Occipital lobe (tissue), 2 donors: ENCODE data around the gene OR51B4. TPM values are rescaled to one million over a fixed set of nuclear protein-coding genes. Genes with fewer than 3 reads are reported as not detected.
"Not testable (repeated sequence)": the region's sequence is repeated elsewhere in the genome, so short reads cannot be mapped to it uniquely, and the experiment has no call there.

ENCODE experiments used
- DNase-seq: peaks from one replicate; lab custom pipeline; 2025; lab: John Stamatoyannopoulos, UW
- total RNA-seq: library from RNA; depleted of rRNA; stranded (reverse); fragments of >200 nt; gene quantifications from one replicate; pipeline ENCODE4 v1.2.3, GENCODE V29; 2014

Gene OR51B4
- total RNA-seq: 0.31 TPM

GRCh38 chr11:5301846-5302245 is at the start of gene OR51B4:
Gene OR51B4 (minus strand): TSS chr11:5301946. CDS start chr11:5301946, 0 bp downstream.
- DNase-seq: no peak

GRCh38 chr11:5351208-5351607 is 49.5 kb upstream of the OR51B4 start, which contains the start of gene OR51B6:
Gene OR51B6 (plus strand): TSS chr11:5351508. CDS start chr11:5351508, 0 bp downstream.
- DNase-seq: no peak

- DNase-seq: no peak
Measured at GRCh38 chr11:5349550-5349949, 47.8 kb upstream of the OR51B4 start.

- DNase-seq: no peak
Measured at GRCh38 chr11:5348551-5349194, 46.9 kb upstream of the OR51B4 start.

- no peak for DNase-seq
Measured at GRCh38 chr11:5345831-5346230, 44.1 kb upstream of the OR51B4 start.

GRCh38 chr11:5343474-5344335 is 42.0 kb upstream of the OR51B4 start, which contains the start of gene OR51B5:
Gene OR51B5 (minus strand): TSS chr11:5343524. CDS start chr11:5343524, 0 bp downstream.
- no peak for DNase-seq

- no peak for DNase-seq
Measured at GRCh38 chr11:5339771-5340322, 38.1 kb upstream of the OR51B4 start.

- not testable (repeated sequence) for DNase-seq
Measured at GRCh38 chr11:5337253-5337652, 35.5 kb upstream of the OR51B4 start.

- no peak for DNase-seq
Measured at GRCh38 chr11:5336331-5336730, 34.6 kb upstream of the OR51B4 start.

GRCh38 chr11:5335170-5335569 is 33.4 kb upstream of the OR51B4 start:
- no peak for DNase-seq

GRCh38 chr11:5324197-5324596 is 22.5 kb upstream of the OR51B4 start, which contains the start of gene OR51B2:
Gene OR51B2 (minus strand): TSS chr11:5324297. CDS start chr11:5324297, 0 bp downstream.
- DNase-seq: no peak

- no peak for DNase-seq
Measured at GRCh38 chr11:5317292-5317691, 15.5 kb upstream of the OR51B4 start.

- DNase-seq: not testable (repeated sequence)
Measured at GRCh38 chr11:5313326-5314023, 11.7 kb upstream of the OR51B4 start.

GRCh38 chr11:5310423-5310822 is 8.7 kb upstream of the OR51B4 start:
- no peak for DNase-seq

GRCh38 chr11:5307256-5308019 is 5.7 kb upstream of the OR51B4 start:
- DNase-seq: no peak

GRCh38 chr11:5304046-5304445 is 2.3 kb upstream of the OR51B4 start:
- DNase-seq: no peak

- no peak for DNase-seq
Measured at GRCh38 chr11:5303626-5304025, 1.9 kb upstream of the OR51B4 start.

GRCh38 chr11:5300251-5300650 is 1.5 kb downstream of the OR51B4 start:
- no peak for DNase-seq

- DNase-seq: no peak
Measured at GRCh38 chr11:5298451-5298850, 3.3 kb downstream of the OR51B4 start.

GRCh38 chr11:5297721-5298323 is 3.9 kb downstream of the OR51B4 start:
- no peak for DNase-seq
